RPMI7951 (cell line): ENCODE results near the gene TMEM151B. TPM values are rescaled to one million over a fixed set of nuclear protein-coding genes. Genes with fewer than 3 reads are reported as not detected.

Source experiments
- DNase-seq: peaks from one replicate; pipeline ENCODE4 v3.0.0-alpha.2; 2012; ENCODE audit warnings: low read depth
- total RNA-seq: library from RNA; depleted of rRNA; stranded (reverse); fragments of >200 nt; shearing (Covaris generic); gene quantifications from 2 replicates; pipeline ENCODE4 v1.2.3, GENCODE V29; 2014

TMEM151B gene
- total RNA-seq, 1 experiment from 2014 or later: 0.12 TPM

- DNase-seq: no peak
These were observed 37.3 kb upstream of the TMEM151B start for GRCh38 chr6:44232676-44233566.

- DNase-seq: no peak
These were observed 36.6 kb upstream of the TMEM151B start for GRCh38 chr6:44233567-44234100.

- peak; percentile 73 for DNase-seq
These were observed 35.9 kb upstream of the TMEM151B start for GRCh38 chr6:44234101-44235025.

- DNase-seq: no peak
These were observed 35.0 kb upstream of the TMEM151B start for GRCh38 chr6:44235269-44235668.

- DNase-seq: no peak
These were observed 34.2 kb upstream of the TMEM151B start for GRCh38 chr6:44235891-44236516.

- DNase-seq: peak; percentile 99
These were observed 33.0 kb upstream of the TMEM151B start for GRCh38 chr6:44237021-44237812.

GRCh38 chr6:44237813-44238433 lies 32.3 kb upstream of the TMEM151B start:
- peak; percentile 69 for DNase-seq

- DNase-seq: no peak
These were observed 31.4 kb upstream of the TMEM151B start for GRCh38 chr6:44238687-44239350.

- no peak for DNase-seq
These were observed 26.9 kb upstream of the TMEM151B start for GRCh38 chr6:44243345-44243744.

- DNase-seq: no peak
These were observed 24.8 kb upstream of the TMEM151B start for GRCh38 chr6:44245391-44245911.

GRCh38 chr6:44245912-44246662 lies 24.2 kb upstream of the TMEM151B start:
- DNase-seq: peak; percentile 84

- DNase-seq: peak; percentile 98
These were observed 23.4 kb upstream of the TMEM151B start, which contains the start of gene HSP90AB1 for GRCh38 chr6:44246663-44247337. HSP90AB1 (plus strand) TSS chr6:44247101; CDS start chr6:44248630, 1,529 bp downstream.

- DNase-seq: peak; percentile 66
These were observed 22.6 kb upstream of the TMEM151B start for GRCh38 chr6:44247338-44248302.

- DNase-seq: no peak
These were observed 21.7 kb upstream of the TMEM151B start for GRCh38 chr6:44248579-44248978.

GRCh38 chr6:44249082-44249748 lies 21.0 kb upstream of the TMEM151B start:
- no peak for DNase-seq

- DNase-seq: no peak
These were observed 20.1 kb upstream of the TMEM151B start for GRCh38 chr6:44250067-44250717.
